Measurements from ENCODE around the gene LYPLA2.
A peak's percentile ranks its signal among the peaks of the same experiment; 100 is the strongest.
"Not testable (repeated sequence)": the region's sequence is repeated elsewhere in the genome, so short reads cannot be mapped to it uniquely, and the experiment has no call there.

Gene LYPLA2

DNA sequence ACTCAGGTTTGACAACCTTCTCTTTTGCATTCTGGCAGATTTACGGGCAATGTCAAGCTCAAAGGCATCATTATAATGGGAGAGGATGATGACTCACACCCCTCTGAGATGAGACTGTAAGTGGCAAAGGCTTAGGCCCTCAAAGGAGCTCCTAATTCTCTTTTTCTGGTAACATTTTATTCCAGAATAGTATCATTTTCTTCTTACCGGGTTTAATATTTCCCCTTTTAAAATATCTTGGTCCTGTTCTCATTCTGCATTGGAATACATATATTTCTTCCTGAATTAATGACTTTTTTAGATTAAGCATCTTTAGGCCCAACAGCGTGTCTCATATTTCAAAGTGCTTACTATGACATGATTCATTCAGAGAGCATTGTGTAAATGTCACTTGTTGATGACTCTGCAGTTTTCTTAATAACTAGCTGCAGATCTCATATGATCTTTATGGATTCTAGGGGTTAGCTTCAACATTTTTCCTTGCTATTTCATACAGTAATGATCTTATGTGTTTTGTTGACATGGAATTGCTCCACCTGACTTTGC is 11.0 kb upstream of the LYPLA2 start:
- peak; percentile 63 for DNase-seq

DNA sequence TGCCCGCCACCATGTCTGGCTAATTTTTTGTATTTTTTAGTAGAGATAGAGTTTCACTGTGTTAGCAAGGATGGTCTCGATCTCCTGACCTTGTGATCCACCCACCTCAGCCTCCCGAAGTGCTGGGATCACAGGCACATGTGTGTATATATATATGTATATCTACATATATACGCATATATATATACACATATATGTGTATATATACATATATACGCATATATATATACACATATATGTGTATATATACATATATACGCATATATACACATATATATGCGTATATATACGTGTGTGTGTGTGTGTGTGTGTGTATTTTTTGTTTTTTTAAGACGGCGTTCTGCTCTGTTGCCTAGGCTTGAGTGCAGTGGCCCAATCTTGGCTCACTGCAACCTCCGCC is 7.8 kb upstream of the LYPLA2 start:
- DNase-seq: not testable (repeated sequence)

DNA sequence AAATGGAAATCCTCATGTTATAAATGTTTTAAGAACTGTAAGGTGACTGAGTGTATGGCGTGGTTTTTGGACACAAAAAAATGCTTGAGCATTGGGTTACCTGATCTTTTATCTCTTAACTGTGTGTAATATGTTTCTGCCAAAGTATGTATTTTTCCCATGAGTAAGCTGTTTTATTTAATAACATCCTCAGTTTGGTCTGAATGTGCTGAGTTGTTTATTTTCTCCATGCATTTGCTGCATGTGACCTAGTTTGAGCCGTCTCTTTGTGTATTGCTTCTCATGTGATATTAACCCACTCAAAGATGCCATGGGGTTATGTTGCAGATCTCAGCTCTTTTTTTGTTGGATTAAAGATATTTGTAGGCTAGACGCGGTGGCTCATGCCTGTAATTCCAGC is 6.1 kb upstream of the LYPLA2 start:
- no peak for DNase-seq

DNA sequence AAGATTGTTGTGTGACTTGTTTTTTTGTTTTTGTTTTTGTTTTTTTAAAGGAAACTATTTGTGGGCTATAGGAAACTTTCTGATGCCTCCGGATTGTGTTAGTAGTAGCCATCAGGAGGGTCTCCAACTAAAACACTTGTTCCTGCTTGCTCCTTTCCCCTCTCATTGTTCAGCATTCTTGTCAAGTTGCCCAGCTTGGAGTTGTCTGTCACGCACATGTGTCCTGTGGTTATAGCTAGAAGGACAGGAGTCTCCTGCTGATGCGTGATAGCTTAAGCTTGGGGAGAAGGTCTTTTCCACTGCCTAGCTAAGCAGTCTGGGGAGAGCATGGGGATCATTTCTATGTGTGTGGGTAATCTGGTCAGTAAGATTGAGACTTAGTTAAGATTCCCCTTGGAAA is 3.2 kb upstream of the LYPLA2 start:
- no peak for DNase-seq

DNA sequence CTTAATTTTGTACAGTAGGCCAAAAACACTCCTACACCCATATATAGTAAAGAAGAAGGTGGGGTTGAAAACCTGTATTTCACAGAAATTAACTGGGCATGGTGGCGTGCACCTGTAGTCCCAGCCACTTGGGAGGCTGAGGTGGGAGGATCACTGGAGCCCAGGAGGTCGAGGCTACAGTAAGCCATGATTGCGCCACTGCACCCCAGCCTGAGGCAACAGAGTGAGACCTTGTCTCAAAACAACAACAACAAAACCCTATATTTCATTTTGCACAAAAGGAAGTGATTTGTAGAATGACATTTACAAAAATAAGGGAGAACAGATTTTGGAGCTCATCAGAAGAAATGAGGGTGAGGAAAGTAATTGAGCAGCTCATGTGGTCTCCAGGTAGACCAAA is 2.2 kb upstream of the LYPLA2 start:
- no peak for DNase-seq

DNA sequence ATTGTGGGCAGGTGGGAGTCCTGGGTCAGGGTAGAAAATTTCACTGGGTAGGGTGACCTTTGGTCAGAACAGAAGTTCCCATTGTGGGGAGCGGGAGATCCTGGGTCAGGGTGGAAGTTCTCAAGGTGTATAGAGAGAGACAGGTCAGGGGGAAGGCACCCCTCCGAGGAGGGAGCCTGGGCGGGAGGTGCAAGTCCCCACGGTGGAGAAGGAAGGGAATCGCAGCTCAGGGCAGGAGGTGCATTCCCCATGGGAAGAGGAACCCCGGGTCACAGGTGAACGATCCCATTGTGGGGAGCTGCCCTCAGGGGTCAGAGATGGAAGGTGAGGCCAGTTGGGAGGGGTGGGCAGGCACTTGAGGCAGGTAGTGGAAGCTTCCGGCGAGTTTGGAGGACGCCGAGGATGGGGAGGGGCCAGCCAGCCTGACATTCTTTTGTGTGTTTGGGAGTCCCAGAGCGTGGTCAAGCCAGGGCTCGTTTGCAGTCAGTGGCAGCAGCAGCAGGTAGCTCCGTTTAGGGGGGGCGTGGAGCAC is 637 bp downstream of the LYPLA2 start:
- peak; percentile 53 for DNase-seq

DNA sequence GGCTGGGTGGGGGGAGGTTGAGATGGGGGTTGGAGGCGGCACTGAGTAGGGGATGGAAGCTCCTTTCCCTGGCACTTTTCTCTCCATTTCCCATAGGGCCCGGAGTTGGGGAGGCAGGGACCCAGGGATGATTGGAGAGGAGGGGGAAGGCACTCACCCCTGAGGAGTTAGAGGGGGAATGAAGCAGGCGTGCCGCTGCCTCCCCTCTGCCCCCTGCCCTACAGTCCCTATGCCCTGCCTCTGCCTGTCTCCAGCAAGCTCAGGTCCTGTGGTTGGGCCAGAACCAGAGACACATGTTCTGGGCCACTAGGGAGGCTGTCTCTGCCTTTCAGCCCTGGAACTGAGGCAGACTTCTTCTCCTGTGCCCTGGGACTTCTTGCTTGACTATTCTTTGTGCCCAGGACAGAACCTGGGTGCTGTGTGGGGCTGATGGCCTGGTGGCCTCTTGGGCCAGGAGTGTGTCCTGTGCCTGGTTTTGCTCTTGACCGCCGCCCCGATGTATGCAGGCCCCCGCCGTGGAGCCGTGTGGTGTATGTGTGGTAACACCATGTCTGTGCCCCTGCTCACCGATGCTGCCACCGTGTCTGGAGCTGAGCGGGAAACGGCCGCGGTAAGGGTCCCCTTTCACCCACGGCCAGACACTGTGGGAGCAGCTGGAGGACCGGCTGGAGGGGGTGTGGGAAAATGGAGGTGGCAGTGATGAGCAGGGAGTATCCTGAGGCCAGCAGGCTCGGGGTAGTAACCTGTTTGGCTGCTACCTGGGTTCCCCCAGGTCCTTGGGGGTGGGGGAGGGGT is 1.4 kb downstream of the LYPLA2 start:
- no peak for DNase-seq

DNA sequence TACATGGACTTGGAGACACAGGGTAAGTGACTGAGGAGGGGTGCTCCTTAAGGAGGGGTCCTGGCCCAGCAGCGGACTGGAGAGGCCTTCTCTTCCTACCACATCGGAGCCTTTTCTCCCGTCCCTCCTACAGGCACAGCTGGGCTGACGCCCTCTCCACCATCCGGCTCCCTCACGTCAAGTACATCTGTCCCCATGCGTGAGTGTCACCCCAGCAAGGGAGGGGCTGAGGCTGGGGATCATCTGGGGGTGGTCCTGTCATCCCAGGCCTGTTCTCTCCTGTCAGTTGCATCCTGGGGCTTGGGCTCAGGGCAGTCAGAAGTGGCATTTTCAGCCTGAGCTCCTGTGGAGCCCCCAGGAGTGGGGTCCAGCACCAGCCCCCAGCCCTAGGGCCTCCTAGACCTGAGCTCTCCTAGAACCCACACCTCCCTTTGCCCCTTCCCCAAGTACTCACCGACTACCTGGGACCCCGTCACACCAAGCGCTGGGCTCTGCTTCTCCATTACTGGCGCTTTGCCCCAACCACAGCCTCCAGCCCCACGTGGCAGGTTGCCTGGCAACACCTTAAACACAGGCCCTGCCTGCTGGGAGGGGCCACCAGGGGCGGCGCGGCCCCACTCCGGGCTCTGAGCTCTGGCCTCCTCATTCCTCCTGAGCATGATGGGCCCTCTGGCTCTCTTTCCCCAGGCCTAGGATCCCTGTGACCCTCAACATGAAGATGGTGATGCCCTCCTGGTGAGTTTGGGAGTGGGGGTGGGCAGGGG is 2.3 kb downstream of the LYPLA2 start:
- DNase-seq: peak; percentile 25

DNA sequence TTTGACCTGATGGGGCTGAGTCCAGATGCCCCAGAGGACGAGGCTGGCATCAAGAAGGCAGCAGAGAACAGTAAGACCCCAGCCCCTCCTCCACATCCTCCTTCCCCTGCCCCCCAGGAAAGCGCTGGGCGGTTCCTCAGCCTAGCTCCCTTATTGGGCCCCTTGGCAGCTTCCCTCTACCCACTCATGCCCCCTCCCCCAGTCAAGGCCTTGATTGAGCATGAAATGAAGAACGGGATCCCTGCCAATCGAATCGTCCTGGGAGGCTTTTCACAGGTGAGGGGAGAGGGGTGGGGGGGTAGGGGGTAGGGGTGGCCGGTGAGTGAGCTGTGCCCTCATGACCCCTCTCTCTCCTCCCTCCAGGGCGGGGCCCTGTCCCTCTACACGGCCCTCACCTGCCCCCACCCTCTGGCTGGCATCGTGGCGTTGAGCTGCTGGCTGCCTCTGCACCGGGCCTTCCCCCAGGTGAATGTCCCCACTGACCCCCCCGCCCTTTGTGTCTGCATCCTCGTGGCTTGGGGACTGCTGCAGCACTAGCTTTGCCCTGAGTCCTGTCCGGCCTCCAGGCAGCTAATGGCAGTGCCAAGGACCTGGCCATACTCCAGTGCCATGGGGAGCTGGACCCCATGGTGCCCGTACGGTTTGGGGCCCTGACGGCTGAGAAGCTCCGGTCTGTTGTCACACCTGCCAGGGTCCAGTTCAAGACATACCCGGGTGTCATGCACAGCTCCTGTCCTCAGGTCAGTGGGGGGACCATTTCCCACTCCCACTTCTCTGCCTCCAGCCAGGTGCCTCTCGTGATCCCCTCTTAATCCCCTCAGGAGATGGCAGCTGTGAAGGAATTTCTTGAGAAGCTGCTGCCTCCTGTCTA is 3.2 kb downstream of the LYPLA2 start:
- DNase-seq: no peak

DNA sequence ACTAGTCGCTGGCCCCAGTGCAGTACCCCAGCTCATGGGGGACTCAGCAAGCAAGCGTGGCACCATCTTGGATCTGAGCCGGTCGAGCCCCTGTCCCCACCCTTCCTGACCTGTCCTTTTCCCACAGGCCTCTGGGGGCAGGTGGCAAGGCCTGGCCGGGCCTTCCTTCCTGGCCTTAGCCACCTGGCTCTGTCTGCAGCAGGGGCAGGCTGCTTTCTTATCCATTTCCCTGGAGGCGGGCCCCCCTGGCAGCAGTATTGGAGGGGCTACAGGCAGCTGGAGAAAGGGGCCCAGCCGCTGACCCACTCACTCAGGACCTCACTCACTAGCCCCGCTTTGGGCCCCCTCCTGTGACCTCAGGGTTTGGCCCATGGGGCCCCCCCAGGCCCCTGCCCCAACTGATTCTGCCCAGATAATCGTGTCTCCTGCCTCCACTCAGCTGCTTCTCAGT is 3.8 kb downstream of the LYPLA2 start:
- not testable (repeated sequence) for DNase-seq

DNA sequence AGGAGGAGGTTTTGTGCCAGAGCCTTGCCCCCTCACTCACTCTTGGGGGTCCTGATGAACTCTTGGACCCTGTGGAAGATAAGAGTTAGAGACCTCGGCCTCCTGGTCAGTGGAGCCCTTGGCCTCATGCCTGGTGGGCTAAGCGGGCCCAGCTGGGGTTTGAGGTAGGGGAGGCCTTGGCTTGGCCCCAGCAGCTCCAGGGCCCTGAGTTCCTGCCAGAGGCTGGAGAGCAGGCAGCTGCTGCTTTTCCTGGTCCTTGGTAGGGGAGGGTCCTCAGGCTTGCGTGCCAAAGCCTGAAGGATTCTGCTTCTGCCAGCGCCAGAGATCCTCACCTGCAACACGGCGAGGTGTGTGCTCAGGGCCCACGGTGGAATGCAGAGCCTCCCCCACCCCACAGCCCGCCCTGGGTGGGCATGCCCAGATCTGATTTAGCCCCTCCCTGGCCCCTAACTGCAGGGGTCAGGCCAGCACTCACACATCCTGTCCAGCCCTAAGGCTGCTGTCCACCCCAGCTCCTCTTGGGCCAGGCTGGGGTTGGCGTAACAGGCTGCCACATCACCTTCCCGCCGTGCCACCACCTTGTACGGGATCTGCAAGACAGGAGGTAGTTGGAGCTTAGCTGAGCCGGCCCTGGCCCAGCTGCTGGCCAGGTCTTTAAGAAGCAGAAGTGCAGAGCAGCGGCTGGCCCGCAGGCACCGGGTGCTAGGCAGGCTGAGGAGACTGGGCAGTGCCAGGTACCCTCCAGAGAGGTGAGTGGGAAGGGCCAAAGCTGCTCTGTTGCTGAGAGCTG is 4.9 kb downstream of the LYPLA2 start:
- no peak for DNase-seq

DNA sequence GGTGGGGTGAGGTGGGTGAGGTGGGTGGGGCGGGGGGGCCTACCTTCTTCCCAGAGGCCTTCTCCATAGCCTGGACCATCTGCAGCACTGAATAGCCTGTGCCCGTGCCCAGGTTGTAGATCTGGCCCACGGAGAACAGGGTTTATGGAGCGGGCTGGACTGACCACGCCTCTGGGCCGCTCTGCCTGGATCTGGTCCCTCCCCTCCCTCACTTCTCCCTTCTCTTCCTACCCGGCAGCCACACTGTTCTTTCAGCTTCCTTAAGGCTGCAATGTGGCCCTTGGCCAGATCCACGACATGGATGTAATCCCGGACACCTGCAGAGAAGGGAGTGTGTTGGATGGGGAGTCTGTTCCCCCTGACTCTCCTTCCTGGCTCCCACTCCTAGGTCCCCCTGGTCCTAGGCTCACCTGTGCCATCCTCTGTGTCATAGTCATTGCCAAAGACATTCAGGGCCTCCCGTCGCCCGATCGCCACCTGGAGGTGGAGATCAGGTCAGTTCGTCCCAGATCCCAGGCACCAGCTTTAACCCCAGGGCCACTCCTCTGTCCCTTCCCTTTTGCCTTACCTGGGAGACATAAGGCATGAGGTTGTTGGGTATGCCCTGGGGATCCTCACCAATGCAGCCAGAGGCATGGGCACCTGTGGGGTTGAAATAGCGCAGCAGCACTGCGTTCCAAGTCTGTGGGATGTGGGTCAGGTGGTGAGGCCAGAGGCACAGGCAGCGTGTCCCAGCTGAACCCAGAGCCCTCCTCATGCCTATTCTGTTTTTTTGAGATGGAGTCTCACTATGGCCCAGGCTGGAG is 5.7 kb downstream of the LYPLA2 start:
- DNase-seq: no peak

DNA sequence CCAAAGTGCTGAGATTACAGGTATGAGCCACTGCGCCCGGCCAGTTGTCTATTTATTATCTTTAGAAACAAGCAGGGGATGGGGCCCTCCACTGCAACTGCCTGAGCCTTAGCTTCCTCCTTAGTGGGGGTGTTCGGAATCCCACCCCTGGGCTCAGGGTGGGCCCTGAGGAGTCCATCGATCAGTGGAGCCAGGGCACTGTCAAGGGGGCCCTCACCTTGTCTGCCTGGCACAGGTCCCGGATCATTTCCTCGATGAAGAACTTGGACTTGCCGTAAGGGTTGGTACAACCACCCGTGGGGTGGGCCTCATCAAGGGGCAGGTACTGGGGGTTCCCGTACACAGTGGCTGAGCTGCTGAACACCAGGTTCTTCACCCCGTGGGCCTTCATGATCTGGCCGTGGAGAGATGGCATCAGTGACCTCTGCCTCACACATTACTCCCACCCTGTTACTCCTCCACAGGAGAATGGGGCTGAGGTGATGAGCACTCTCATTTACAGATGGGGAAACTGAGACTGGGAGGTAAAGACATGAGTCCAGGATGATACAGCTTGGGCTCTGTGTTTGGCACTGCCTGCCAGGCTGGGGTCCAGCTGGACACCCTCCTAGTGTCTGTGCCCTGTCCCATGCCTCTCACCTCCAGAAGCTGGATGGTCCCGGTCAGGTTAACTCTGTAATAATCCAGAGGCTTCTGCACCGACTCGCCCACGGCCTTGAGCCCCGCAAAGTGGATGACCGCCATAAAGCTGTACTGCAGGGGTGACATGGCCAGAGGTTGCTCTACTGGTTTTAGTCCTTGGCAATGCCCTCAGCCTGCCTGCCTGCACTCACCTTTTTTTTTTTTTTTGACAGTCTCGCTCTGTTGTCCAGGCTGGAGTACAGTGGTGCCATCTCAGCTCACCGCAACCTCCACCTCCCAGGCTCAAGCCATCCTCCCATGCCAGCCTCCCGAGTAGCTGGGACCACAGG is 6.8 kb downstream of the LYPLA2 start:
- no peak for DNase-seq

DNA sequence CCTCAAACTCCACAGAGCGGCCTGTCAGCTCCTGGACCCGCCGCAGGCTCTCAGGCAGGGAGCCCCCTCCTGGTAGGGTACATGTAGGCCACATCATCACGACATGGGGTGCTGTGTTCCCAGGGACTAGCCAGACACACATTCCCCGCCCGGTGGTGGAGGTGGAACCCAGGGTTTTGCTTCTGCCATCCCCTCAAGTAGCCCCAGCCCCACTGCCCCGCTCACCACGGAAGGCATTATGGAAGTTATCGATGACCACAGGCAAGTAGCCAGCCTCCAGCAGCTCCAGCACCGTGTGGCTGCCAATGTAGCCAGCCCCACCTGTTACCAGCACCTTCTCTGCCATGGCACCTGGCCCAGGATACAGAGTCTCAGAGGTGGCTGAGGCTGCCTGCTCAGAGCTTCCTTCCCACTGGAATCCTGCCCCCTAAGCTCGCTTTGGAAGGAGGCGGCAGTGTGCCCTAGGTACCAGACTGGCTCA is 7.8 kb downstream of the LYPLA2 start:
- no peak for DNase-seq

DNA sequence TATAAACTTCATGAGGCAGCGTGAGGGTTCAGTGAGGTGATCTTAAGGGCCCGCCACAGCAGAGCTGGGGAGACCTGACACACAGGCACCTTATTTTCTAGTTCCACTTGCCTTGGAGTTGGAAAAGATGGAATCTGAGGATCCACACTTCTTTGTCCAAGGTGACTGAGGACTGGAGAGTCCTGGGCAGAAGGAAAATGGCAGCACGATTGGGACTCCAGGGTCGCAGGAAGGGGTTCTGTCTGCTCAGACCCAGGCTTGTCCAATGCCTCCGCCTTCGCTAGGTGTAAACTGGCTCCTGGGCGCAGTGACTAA is 8.3 kb downstream of the LYPLA2 start:
- no peak for DNase-seq

DNA sequence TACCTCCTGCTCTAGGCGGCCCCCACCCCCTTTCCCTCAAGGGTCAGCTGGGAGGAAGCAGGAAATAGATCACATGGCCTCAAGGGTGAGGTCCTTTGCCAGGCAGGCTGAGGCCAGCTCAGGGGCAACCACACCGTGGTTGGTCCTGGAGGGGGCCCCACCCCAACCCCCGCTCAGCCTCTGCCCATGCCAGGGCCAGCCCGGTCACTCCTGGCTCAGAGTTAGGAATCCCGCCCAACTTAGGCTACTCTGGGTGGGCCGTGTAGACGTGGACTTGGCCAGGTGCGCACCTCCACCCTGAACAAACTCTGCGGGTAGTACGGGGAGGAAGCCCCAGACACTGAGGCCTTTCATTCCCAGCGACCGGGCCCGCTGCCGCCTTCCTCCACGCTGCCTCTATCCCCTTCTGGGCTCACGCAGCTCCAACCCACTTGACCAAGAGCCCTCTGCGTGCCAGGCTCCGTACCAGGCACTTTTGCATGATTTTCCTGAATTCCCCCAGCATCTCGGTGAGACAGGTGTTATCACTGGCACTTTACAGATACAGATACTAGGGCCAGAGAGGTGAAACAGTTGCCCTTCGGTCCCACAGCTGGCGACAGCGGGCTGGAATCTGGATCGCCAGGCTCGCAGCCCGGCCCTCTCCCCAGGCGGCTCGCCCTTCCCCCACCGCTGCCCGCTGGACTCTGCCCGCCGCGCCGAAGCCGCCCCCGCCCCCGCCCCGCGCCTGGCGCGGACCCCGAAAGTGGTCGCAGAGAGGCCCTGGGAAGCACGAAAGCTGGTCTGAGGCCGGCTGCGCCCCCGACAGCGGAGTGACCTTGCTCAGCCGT is 8.8 kb downstream of the LYPLA2 start:
- peak; percentile 80 for DNase-seq

DNA sequence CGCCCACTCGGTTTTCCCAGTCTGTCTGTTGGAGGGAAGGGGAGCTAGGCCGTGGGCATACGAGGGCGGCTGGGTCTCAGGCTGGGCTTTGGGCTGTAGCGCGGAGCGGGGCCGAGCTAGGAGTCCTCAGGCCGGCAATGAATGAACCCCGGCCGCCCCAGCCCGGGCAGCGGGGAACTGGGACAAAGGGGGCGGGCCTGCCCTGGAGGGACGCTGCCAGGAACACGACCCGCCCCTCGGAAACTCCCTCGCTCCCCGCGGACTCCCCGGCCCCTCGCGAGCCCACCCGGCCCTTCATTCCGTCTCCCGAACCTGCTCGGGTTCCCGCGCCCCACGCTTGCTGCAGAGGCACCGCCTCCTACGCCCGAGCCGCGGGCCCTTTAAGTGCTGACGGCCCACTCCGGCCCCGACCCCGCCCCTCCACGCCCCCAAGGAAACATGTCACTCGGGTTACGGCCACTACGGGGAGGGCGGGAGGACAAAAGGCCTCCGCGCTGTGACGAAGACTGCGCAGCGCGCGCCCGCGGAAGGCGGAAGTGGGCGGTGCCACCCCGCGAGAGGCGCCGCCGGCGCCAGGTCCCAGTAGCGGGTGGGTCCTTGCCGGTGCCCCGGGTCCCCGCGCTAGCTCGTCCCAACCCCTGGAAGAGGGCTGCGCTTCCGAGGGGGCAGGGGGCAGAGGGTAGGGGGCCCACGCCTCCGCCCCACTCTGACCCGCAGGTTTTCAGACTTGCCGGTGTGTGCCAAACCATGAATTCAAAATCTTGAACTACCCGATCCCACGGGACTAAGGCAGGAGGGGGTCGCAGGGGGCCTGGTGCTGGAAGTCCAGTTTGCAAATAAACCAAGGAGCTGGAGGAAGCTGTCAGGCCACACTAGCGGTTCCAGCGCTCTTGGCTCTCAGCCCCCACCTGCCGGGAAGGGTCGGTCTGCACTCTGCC is 9.7 kb downstream of the LYPLA2 start, which contains the start of gene GALE:
Gene GALE, minus strand, starts transcription at position 355 of the 938 bp plus-strand sequence. CDS start 1,747 bp downstream, outside the sequence.
- peak; percentile 96 for DNase-seq
